Measurements from ENCODE around the gene NRG2. TPM values are rescaled to one million over a fixed set of nuclear protein-coding genes. Genes with fewer than 3 reads are reported as not detected.

The NRG2 gene
- total RNA-seq, 3 donors from 2014 or later = 0.16 to 0.30 (median 0.23) TPM

Other genes with a start within 250 kb of the NRG2 start
- gene PSD2, start 247.5 kb downstream of the NRG2 start, total RNA-seq = not detected
- 1 to 10 TPM; 9.8 to 9.9 (median 9.8) TPM for gene PURA, start 70.8 kb upstream of the NRG2 start, total RNA-seq
- gene IGIP, start 82.6 kb upstream of the NRG2 start, total RNA-seq = 1 to 10 TPM; 1.0 to 1.8 (median 1.5) TPM
- gene CYSTM1, start 131.9 kb upstream of the NRG2 start, total RNA-seq = 10 to 100 TPM; 16.4 to 20.0 (median 17.6) TPM

Measured in activated T-cell treated with anti-CD3 and anti-CD28 coated beads, Interleukin-2, amount 50 U/mL, for 4 hours (primary cell).